K562 (cell line): ENCODE results near the gene DNAJC13.

ENCODE experiments used
- CTCF ChIP-seq, 3 experiments: IDR thresholded peaks in 2 of 3; conservative IDR thresholded peaks in 1 of 3; 2 replicates each; pipeline ENCODE4 v1.5.1; 2011 to 2012; ENCODE audit warnings: low read length in 3 of 3, mild to moderate bottlenecking in 3 of 3, control low read depth in 2 of 3, improper control_type of control experiment in 1 of 3, inconsistent platforms in 1 of 3, low read depth in 1 of 3, mixed read lengths in 1 of 3, moderate library complexity in 1 of 3; ENCODE audit not compliant: insufficient read depth in 2 of 3
- EZH2 ChIP-seq: IDR thresholded peaks from 2 replicates; pipeline ENCODE4 v1.6.1; 2012; ENCODE audit warnings: low read depth, mild to moderate bottlenecking, inconsistent platforms, low read length, borderline replicate concordance
- HNRNPL ChIP-seq: fragments of 200-400 bp; formaldehyde crosslinking; IDR thresholded peaks from 2 replicates; pipeline ENCODE4 v1.6.1; 2017; ENCODE audit warnings: low read depth, mild to moderate bottlenecking, low read length
- MAX ChIP-seq: sonication (generic); formaldehyde crosslinking; IDR thresholded peaks from 2 replicates; pipeline ENCODE4 v1.9.0; 2022; ENCODE audit warnings: mild to moderate bottlenecking, missing genetic modification reagents
- ZNF384 ChIP-seq: IDR thresholded peaks from 2 replicates; pipeline ENCODE4 v1.6.1; 2012; ENCODE audit warnings: low read depth, low read length, improper control_type of control experiment

- TF ChIP-seq HNRNPL (no peak), ZNF384 (no peak), EZH2 (no peak), MAX (no peak), CTCF (IDR thresholded peaks at IDR 0.05 in 2 of 3, conservative IDR thresholded peaks at IDR 0.05 in 1 of 3; ENCODE audit: insufficient read depth in 2 of 3, low read depth in 1 of 3, low read length in 3 of 3) (no peak)
These were observed 146.2 kb downstream of the DNAJC13 start for GRCh38 chr3:132563420-132564069.
